Lower leg skin (tissue), 4 donors: ENCODE measurements around the gene SLC10A3. TPM values are rescaled to one million over a fixed set of nuclear protein-coding genes. Genes with fewer than 3 reads are reported as not detected.
A peak's percentile ranks its signal among the peaks of the same experiment; 100 is the strongest.

Source experiments
- DNase-seq, 2 donors: peaks; one replicate each; pipeline ENCODE4 v3.0.0-alpha.2; 2019; ENCODE audit warnings: low spot score in 2 of 2
- H3K4me3 ChIP-seq: fragments of 200-600 bp; sonication (generic); 2 replicates; pipeline ENCODE4 v1.5.1; 2017; ENCODE audit warnings: mild to moderate bottlenecking, low read depth; ENCODE audit not compliant: poor library complexity, severe bottlenecking
- CTCF ChIP-seq, 3 donors: fragments of 450-650 bp; IDR thresholded peaks; one replicate each; pipeline ENCODE4 v1.5.1; 2016; ENCODE audit warnings: antibody characterized with exemption in 3 of 3, mild to moderate bottlenecking in 3 of 3, moderate library complexity in 2 of 3
- POLR2A ChIP-seq, 2 donors: fragments of 450-650 bp; IDR thresholded peaks; one replicate each; pipeline ENCODE4 v1.6.1; 2016 to 2017; ENCODE audit warnings: antibody characterized with exemption in 2 of 2, mild to moderate bottlenecking in 1 of 2, moderate library complexity in 1 of 2
- WGBS, 2 donors: methylation state at CpG; one replicate each; pipeline ENCODE4 v1.1.5; 2018; 5-methylcytosine and 5-hydroxymethylcytosine counted together
- intact Hi-C: fragments of 100-400 bp; cut with DNase I; formaldehyde crosslinking; loops from one replicate; pipeline ENCODE4 v1.15.0; 2023; ENCODE audit warnings: low total_unique reads
- total RNA-seq, 4 donors: library from RNA; depleted of rRNA; stranded (reverse); fragments of >200 nt; gene quantifications; one replicate each; pipeline ENCODE4 v1.1.0, GENCODE V29; 2016

The SLC10A3 gene
- total RNA-seq, 4 donors from 2014 or later = 53.4 to 67.3 (median 57.4) TPM

- 73 to 80% methylated on average over 5 to 14 of the region's 16 CpGs for WGBS, 2 donors
- TF ChIP-seq CTCF (IDR thresholded peaks at IDR 0.05) (no peak), POLR2A (IDR thresholded peaks at IDR 0.05) (no peak)
- no peak overlapping the region for H3K4me3 ChIP-seq
- intact Hi-C loops = no loop called here
- no peak for DNase-seq
Measured at GRCh38 chrX:154531626-154532025, 41.2 kb upstream of the SLC10A3 start.

GRCh38 chrX:154530286-154530685, 39.9 kb upstream of the SLC10A3 start:
- DNase-seq = no peak
- no peak overlapping the region for H3K4me3 ChIP-seq
- WGBS, 2 donors = 65 to 71% methylated on average over 11 of the region's 11 CpGs
- no peak for TF ChIP-seq POLR2A (IDR thresholded peaks at IDR 0.05)
- no peak for TF ChIP-seq CTCF (IDR thresholded peaks at IDR 0.05)
- intact Hi-C loops = no loop called here

GRCh38 chrX:154529206-154529612, 38.8 kb upstream of the SLC10A3 start:
- TF ChIP-seq CTCF (IDR thresholded peaks at IDR 0.05) (no peak), POLR2A (IDR thresholded peaks at IDR 0.05) (no peak)
- intact Hi-C loops = no loop called here
- DNase-seq = no peak
- WGBS, 2 donors = 71 to 88% methylated on average over 1 to 6 of the region's 6 CpGs
- H3K4me3 ChIP-seq = no peak overlapping the region

GRCh38 chrX:154526901-154527675, 36.7 kb upstream of the SLC10A3 start:
- no peak overlapping the region for H3K4me3 ChIP-seq

GRCh38 chrX:154525606-154526490, 35.4 kb upstream of the SLC10A3 start:
- TF ChIP-seq CTCF (IDR thresholded peaks at IDR 0.05) (no peak), POLR2A (IDR thresholded peaks at IDR 0.05) (no peak)
- no peak overlapping the region for H3K4me3 ChIP-seq
- 65 to 69% methylated on average over 14 of the region's 14 CpGs for WGBS, 2 donors
- DNase-seq = no peak
- intact Hi-C loops = no loop called here

More at GRCh38 chrX:154526901-154527675, 36.7 kb upstream of the SLC10A3 start:
- DNase-seq = peak; percentile 67 to 94
- WGBS, 2 donors = 3 to 29% methylated on average over 15 of the region's 15 CpGs
- no peak for TF ChIP-seq CTCF (IDR thresholded peaks at IDR 0.05)
- TF ChIP-seq POLR2A (IDR thresholded peaks at IDR 0.05) = no peak
- intact Hi-C loops = no loop called here
